ENCODE data around the gene ZFPL1. TPM values are rescaled to one million over a fixed set of nuclear protein-coding genes. Genes with fewer than 3 reads are reported as not detected.

Gene ZFPL1
- total and polyA plus RNA-seq, 2 donors (not counting 3 experiments of a cell fraction or from before 2014, with no cell fraction given), result 37.6 to 139 TPM

DNA sequence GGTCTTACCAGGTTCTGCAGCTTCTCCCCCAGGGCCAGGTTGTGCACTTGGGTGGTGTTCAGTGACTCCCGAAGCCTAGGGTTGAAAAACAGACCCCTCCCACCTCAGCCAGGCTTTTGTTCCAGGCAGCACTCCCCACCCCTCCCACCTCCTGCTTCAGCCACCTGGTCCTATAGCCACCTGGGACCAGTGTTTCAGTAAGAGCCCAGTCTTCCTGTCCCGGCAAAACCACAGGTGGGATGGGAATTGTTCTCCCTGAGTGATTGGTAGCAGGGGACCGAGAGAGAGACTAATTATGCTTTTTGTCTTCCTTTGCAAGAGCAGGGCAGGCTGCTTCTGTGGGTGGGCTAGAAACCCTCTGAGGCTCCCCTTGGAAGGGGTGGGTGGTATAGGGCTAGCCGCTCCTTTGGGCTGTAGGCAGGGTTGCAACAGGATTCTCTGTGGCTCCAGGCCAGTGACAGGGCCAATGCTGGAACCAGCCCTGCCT lies 17.2 kb upstream of the ZFPL1 start:
- TF ChIP-seq FOS (IDR thresholded peaks at IDR 0.05; ENCODE audit: borderline replicate concordance, insufficient read depth, low read length), result no peak
- no peak for TF ChIP-seq EZH2 (IDR thresholded peaks at IDR 0.05; ENCODE audit: borderline replicate concordance, low read depth, low read length, severe bottlenecking)
- no peak for TF ChIP-seq JUN (IDR thresholded peaks at IDR 0.05; ENCODE audit: borderline replicate concordance, insufficient read depth, insufficient read length, low read depth)
- TF ChIP-seq, protein P1, sequence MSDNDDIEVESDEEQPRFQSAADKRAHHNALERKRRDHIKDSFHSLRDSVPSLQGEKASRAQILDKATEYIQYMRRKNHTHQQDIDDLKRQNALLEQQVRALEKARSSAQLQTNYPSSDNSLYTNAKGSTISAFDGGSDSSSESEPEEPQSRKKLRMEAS (IDR thresholded peaks at IDR 0.05; ENCODE audit: insufficient read depth, insufficient read length), result no peak
- TF ChIP-seq GATA2 (IDR thresholded peaks at IDR 0.05; ENCODE audit: insufficient read depth, insufficient read length, low read depth, low read length), result no peak
- TF ChIP-seq MYC (IDR thresholded peaks at IDR 0.05; ENCODE audit: low read depth, low read length), result no peak
- TF ChIP-seq POLR2A (IDR thresholded peaks at IDR 0.05; ENCODE audit: low read depth, low read length), result no peak
- TF ChIP-seq, protein P2, sequence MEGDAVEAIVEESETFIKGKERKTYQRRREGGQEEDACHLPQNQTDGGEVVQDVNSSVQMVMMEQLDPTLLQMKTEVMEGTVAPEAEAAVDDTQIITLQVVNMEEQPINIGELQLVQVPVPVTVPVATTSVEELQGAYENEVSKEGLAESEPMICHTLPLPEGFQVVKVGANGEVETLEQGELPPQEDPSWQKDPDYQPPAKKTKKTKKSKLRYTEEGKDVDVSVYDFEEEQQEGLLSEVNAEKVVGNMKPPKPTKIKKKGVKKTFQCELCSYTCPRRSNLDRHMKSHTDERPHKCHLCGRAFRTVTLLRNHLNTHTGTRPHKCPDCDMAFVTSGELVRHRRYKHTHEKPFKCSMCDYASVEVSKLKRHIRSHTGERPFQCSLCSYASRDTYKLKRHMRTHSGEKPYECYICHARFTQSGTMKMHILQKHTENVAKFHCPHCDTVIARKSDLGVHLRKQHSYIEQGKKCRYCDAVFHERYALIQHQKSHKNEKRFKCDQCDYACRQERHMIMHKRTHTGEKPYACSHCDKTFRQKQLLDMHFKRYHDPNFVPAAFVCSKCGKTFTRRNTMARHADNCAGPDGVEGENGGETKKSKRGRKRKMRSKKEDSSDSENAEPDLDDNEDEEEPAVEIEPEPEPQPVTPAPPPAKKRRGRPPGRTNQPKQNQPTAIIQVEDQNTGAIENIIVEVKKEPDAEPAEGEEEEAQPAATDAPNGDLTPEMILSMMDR (IDR thresholded peaks at IDR 0.05; ENCODE audit: extremely low read depth in 1 of 2, insufficient read depth in 1 of 2, low read depth in 1 of 2, low read length in 2 of 2), result no peak
- no peak for TF ChIP-seq POLR2AphosphoS5 (IDR thresholded peaks at IDR 0.05; ENCODE audit: insufficient read depth, low read depth, low read length)
- Histone ChIP-seq H3K27ac (ENCODE audit: insufficient read depth, low read depth, low read length) (no peak overlapping the region), H3K4me3 (replicated peaks in 1 of 3; ENCODE audit: insufficient read depth in 1 of 3, low read depth in 1 of 3, low read length in 3 of 3) (no peak overlapping the region), H3K36me3 (ENCODE audit: control insufficient read depth in 2 of 2, extremely low read depth in 1 of 2, insufficient read depth in 2 of 2, low read length in 2 of 2) (no peaks in the 10 kb centered on the region), H3K4me1 (ENCODE audit: control insufficient read depth, extremely low read depth, insufficient read depth, low read length) (no peaks in the 10 kb centered on the region), H4K20me1 (replicated peaks; ENCODE audit: control insufficient read depth, extremely low read depth, insufficient read depth, low read length) (no peaks in the 10 kb centered on the region), H3K9me3 (replicated peaks; ENCODE audit: control insufficient read depth, insufficient read depth, low read length) (no peaks in the 10 kb centered on the region), H3K4me2 (ENCODE audit: insufficient read depth, low read length) (no peak overlapping the region), H3K9me1 (replicated peaks; ENCODE audit: control insufficient read depth, extremely low read depth, insufficient read depth, low read length) (no peaks in the 10 kb centered on the region), H3K9ac (replicated peaks; ENCODE audit: extremely low read depth, insufficient read depth, low read length) (no peak overlapping the region), H2AFZ (ENCODE audit: low read depth, low read length) (no peak overlapping the region), H3K79me2 (ENCODE audit: control insufficient read depth, insufficient read depth, low read length) (no peaks in the 10 kb centered on the region), H3K27me3 (ENCODE audit: control insufficient read depth in 2 of 2, insufficient read depth in 2 of 2, low read length in 2 of 2) (no peaks in the 10 kb centered on the region)
- BruUV-seq (replicated peaks), result no TSS peak
- dilution Hi-C loops (cut with MboI; ENCODE audit: extremely low pct_ligation_motif_present, low sequenced_read_pairs), result no loop called here
- DNase-seq (ENCODE audit: low read depth, low spot score) (no peak), FAIRE-seq (no peak)
- ChIA-PET POLR2A (interaction anchor here (0.5 to 0.6 kb wide), 2 partner anchors 188 to 264 kb away, joined by 6 to 12 read pairs; no protein-coding TSS in a partner anchor), CTCF (interaction anchor here (1.0 kb wide), 1 partner anchor 8 kb away, joined by 3 read pairs; the partner anchor contains the start of gene NAALADL1)
- intact Hi-C loops (cut with micrococcal nuclease), result no loop called here

All from endothelial cell of umbilical vein (primary cell).